ENCODE data around the gene RASL10A. TPM values are rescaled to one million over a fixed set of nuclear protein-coding genes. Genes with fewer than 3 reads are reported as not detected.

Gene RASL10A
- polyA plus RNA-seq, 4 donors: 0.27 to 0.92 (median 0.29) TPM; not detected in 1

GRCh38 chr22:29307596-29308147 is 7.8 kb downstream of the RASL10A start:
- DNase-seq (ENCODE audit: low read depth in 4 of 4, low spot score in 2 of 4): no peak

GRCh38 chr22:29306835-29307595 is 8.5 kb downstream of the RASL10A start:
- DNase-seq (ENCODE audit: low read depth in 4 of 4, low spot score in 2 of 4): peak in 2 of 4 donors; percentile 64 to 75

DNA sequence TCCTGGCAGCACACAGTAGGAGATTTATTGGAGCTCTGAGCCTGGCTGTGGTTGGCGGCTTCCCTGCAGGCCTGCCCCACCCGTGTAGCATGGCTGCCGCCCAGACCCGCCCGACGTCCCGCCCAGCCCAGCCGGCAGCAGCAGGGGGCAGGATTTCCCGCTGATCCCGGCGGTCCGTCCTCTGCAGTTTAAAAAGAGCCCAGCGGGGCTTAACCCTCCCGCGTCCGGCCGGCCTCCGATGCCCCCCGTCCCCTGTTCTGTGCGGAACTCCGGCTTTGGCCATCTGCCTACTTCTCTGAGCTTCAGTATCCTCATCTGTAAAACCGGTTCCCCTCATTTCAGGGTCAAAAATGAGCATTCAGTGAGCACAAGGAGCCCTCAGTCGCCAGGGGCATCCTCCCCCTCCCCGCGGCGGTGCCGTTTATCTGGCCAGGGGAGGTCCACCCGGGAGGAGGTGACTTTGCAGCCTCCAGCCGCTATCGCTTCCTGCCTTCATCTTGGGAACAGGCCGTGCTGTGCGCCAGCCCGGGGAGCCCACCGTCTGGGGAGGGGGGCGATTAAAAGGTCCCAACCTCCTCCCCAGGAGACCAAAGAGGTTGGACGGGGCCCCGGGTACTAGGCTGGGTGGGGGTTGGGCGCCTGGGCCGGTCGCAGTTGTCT is 9.2 kb downstream of the RASL10A start, which contains the start of gene GAS2L1:
TSS of gene GAS2L1 (plus strand) at position 476 of the 660 bp plus-strand sequence. CDS start 1,456 bp downstream, outside the sequence.
- DNase-seq (ENCODE audit: low read depth in 4 of 4, low spot score in 2 of 4): peak in 3 of 4 donors; percentile 56 to 68 (median 61)

DNA sequence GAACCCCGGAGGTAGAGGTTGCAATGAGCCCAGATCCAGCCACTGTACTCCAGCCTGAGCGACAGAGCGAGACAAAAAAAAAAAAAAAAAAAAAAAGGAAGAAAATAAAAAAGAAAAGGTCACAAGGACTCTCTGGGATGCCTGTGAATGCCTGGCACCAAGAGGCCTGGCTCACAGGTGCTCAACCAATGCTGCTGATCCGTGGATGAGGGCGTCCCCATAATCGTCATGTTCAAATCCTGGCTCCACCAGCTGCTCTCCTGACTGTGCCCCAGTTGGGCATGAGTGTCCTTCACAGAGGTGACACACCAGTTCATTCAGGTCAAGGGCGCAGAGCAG is 9.7 kb downstream of the RASL10A start:
- DNase-seq (ENCODE audit: low read depth in 4 of 4, low spot score in 2 of 4): no peak

GRCh38 chr22:29302681-29303465 is 12.6 kb downstream of the RASL10A start:
- no peak for DNase-seq (ENCODE audit: low read depth in 4 of 4, low spot score in 2 of 4)

- no peak for DNase-seq (ENCODE audit: low read depth in 4 of 4, low spot score in 2 of 4)
Observed at GRCh38 chr22:29302402-29302680, 13.2 kb downstream of the RASL10A start.

DNA sequence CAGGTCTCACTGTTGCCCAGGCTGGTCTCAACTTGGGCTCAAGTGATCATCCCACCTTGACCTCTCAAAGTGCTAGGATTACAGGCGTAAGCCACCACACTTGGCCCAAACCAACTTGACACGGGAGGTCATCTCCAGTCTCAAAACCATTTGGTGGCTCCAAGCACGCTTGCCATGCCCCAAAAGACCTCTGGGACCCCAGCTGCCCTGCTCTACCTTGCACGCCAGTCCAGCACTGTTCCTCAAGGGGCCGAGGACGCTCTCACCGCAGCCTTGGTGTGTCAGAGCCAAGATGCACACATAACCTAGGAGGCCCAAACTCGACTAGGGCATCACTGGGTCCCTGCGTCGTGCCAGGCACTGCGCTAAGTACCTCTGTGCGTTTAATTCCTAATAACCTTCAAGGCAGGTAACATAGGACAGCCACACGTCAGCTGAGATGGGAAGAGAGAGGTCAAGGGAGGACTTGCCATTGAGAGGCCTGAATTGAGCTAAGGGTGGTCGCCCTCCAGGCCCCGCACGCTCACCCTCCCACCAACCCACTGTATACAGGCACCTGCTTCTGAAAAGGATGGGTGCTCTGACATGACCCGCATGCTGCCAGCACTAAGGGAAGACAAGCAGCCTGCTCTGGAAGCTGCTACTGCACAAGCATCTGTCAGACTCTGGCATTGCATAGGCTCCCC is 13.6 kb downstream of the RASL10A start:
- no peak for DNase-seq (ENCODE audit: low read depth in 4 of 4, low spot score in 2 of 4)

GRCh38 chr22:29300807-29301601 is 14.5 kb downstream of the RASL10A start:
- no peak for DNase-seq (ENCODE audit: low read depth in 4 of 4, low spot score in 2 of 4)

- DNase-seq (ENCODE audit: low read depth in 4 of 4, low spot score in 2 of 4): no peak
Observed at GRCh38 chr22:29300467-29300806, 15.1 kb downstream of the RASL10A start.

DNA sequence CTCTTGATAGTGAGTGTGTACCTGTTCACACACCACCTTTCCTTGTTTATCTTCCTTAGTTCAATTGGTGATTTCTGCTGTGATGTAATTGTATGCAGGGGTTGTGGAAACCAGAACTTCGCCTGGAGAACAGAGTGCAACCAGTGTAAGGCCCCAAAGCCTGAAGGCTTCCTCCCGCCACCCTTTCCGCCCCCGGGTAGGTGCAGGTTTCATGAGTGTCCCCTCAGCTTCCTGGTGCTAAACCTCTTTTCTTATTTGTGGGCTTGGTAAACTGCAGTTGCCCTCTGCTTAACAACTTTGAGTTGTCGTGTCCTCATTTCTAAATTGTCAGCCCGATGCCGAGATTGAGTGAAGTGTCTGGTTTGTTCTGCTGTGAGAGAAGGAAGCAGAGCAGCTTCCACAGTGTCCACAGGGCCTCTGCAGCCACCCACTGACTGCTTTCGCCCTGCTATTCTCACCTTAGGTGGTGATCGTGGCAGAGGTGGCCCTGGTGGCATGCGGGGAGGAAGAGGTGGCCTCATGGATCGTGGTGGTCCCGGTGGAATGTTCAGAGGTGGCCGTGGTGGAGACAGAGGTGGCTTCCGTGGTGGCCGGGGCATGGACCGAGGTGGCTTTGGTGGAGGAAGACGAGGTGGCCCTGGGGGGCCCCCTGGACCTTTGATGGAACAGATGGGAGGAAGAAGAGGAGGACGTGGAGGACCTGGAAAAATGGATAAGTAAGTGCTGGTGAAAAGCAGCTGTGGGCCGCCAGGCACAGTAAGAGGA is 16.2 kb downstream of the RASL10A start:
- no peak for DNase-seq (ENCODE audit: low read depth in 4 of 4, low spot score in 2 of 4)

GRCh38 chr22:29298641-29299040 is 16.9 kb downstream of the RASL10A start:
- no peak for DNase-seq (ENCODE audit: low read depth in 4 of 4, low spot score in 2 of 4)

DNA sequence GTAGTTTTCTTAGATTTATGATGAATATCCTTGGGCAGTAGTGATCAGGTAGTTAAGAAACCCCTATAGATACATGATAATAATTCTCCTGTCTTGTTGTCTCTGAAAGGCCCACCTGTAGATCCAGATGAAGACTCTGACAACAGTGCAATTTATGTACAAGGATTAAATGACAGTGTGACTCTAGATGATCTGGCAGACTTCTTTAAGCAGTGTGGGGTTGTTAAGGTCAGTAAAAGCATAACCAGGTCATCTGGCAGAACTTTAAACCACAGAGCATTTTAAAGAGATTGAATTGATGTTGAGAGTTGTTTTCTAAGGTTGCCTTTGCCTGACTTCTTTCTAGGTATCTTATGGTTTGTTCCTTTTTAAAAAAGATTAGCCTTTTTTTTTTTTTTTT is 23.1 kb downstream of the RASL10A start:
- DNase-seq (ENCODE audit: low read depth in 4 of 4, low spot score in 2 of 4): no peak

DNA sequence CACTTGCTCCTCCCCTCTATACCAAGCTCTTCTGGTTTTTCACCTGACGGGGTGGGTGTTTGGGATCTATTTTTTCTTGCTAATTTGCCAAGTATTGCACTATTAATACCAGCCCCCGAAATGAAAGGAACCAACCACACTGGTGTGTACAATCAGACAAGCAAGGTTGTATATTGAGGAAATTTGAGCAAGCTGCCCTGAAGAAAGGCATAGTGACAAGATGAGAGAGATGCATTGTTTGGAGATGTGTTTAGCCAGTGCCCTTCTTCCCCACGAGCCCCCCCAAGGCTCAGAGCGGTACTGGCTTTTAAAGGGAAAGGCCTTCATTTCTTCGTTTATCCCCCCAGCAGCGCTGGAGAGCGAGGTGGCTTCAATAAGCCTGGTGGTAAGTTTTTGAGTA is 24.3 kb downstream of the RASL10A start:
- no peak for DNase-seq (ENCODE audit: low read depth in 4 of 4, low spot score in 2 of 4)

GRCh38 chr22:29290061-29290460 is 25.4 kb downstream of the RASL10A start:
- no peak for DNase-seq (ENCODE audit: low read depth in 4 of 4, low spot score in 2 of 4)

DNA sequence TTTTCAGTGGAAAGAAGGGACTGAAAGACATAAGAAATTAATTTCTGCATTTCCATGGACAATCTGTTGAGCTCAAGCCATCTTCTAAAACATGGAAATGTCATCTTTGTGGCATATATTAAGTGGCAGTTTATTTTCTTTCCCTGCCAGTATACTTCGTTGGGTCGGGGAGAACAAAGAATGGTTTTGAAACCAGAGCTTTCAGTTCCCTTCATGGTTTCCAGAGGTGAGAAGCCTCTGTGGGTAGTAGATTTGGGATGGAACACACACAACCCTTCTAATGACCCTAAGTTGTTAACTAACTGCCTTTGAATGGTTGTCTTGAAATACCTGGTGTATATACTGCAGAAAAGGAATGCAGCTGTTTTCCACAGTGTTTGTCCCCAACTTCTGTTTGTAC is 26.7 kb downstream of the RASL10A start:
- DNase-seq (ENCODE audit: low read depth in 4 of 4, low spot score in 2 of 4): no peak

DNA sequence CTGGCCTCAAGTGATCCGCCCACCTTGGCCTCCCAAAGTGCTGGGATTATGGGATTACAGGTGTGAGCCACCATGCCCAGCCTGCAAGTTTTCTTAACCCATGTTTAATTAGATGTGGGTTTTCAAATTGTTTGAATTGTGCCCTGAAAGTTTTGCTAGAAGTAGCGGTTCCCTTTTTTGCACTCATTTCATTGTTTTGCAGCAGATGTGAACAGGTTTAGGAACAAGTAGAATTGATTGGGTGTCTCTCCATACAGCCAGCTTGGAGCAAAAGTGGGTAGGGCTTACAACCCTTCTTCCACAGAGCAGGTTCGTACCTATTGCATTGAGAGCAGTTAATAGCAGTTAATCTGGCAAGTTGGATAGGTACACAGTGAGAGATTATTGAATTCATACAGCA is 31.3 kb downstream of the RASL10A start:
- DNase-seq (ENCODE audit: low read depth in 4 of 4, low spot score in 2 of 4): no peak

GRCh38 chr22:29277927-29278326 is 37.6 kb downstream of the RASL10A start:
- no peak for DNase-seq (ENCODE audit: low read depth in 4 of 4, low spot score in 2 of 4)

DNA sequence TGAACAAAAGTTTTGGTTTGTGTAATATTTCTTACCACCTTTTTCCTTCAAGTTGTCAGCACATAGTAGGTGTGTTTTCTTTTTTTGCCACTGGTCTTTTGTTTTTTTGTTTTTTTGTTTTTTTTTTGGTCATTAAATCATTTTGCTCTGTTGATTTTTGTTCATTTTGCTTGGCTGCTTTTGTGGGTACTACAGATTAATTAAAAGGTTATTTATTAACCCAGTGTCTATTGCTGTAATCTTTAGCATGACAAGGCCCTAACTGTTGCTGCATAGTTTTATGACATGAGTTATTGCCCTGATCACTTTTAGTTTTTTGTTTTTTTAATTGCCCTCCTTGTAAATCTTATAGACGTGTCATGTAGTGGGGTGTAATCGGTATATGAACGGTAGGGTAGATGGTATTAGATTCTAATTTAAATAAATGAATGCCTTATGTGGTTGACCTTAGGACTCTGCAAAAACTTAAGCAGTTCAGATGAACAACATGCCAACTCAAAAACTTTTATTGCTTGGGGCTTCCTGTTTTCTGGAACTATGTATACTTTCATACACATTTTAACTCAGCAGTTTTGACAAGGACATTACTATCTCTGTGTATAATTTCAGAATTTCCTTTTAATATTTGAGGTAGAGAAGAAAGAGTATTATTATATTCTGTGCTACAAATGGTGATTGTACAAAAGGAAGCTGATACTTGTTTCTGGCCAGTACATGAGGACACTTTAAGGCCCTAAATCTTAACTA is 39.5 kb downstream of the RASL10A start:
- DNase-seq (ENCODE audit: low read depth in 4 of 4, low spot score in 2 of 4): no peak

- DNase-seq (ENCODE audit: low read depth in 4 of 4, low spot score in 2 of 4): no peak
Observed at GRCh38 chr22:29275167-29275566, 40.3 kb downstream of the RASL10A start.
